PC-3 (cell line): ENCODE data around the gene NUTF2. TPM values are rescaled to one million over a fixed set of nuclear protein-coding genes. Genes with fewer than 3 reads are reported as not detected.

Experiments used
- ATAC-seq: fragments of 200-7000 bp; cut with Tn5 transposase; 2 replicates; pipeline ENCODE4 v1.9.1; 2020; ENCODE audit warnings: mild to moderate bottlenecking, moderate library complexity
- BruUV-seq: library from RNA; stranded (reverse); fragments of 400-500 nt; replicated peaks from 2 replicates; lab custom pipeline; 2021; lab: Mats Ljungman, UMichigan
- CTCF ChIA-PET: fragments of 300-600 bp; sonication (Branson Sonifier 250); formaldehyde crosslinking; loops from one replicate; lab custom pipeline; 2022; ENCODE audit warnings: antibody characterized with exemption; lab: Charles Lee
- POLR2A ChIA-PET: fragments of 300-600 bp; sonication (Branson Sonifier 250); formaldehyde crosslinking; loops from one replicate; lab custom pipeline; 2022; ENCODE audit warnings: antibody characterized with exemption; ENCODE audit not compliant: unreplicated experiment; lab: Charles Lee
- DNase-seq: peaks from one replicate; pipeline ENCODE4 v3.0.0-alpha.2; 2015
- H2AFZ ChIP-seq: fragments of 300-600 bp; sonication (generic); 2 replicates; pipeline ENCODE4 v1.6.0; 2016; ENCODE audit warnings: antibody characterized with exemption, low read length
- H3F3A ChIP-seq: fragments of 300-600 bp; sonication (generic); one replicate; pipeline ENCODE4 v1.6.0; 2017; ENCODE audit warnings: antibody characterized with exemption, low read length, control low read depth, mild to moderate bottlenecking; ENCODE audit not compliant: unreplicated experiment
- H3K27ac ChIP-seq: fragments of 300-600 bp; sonication (generic); 2 replicates; pipeline ENCODE4 v1.5.1; 2016; ENCODE audit warnings: mild to moderate bottlenecking, low read length
- H3K27me3 ChIP-seq: fragments of 300-600 bp; sonication (generic); 2 replicates; pipeline ENCODE4 v1.6.1; 2016; ENCODE audit warnings: low read length, mixed read lengths
- H3K36me3 ChIP-seq: fragments of 300-600 bp; sonication (generic); 2 replicates; pipeline ENCODE4 v1.6.1; 2016; ENCODE audit warnings: low read depth, mixed run types, low read length, mixed read lengths
- H3K4me1 ChIP-seq: fragments of 300-600 bp; sonication (generic); 2 replicates; pipeline ENCODE4 v1.5.1; 2016; ENCODE audit warnings: low read length; ENCODE audit not compliant: insufficient read depth
- H3K4me2 ChIP-seq: fragments of 300-600 bp; sonication (generic); 2 replicates; pipeline ENCODE4 v1.6.0; 2016; ENCODE audit warnings: low read length
- H3K4me3 ChIP-seq: fragments of 300-600 bp; sonication (generic); 2 replicates; pipeline ENCODE4 v1.5.1; 2016; ENCODE audit warnings: mild to moderate bottlenecking, low read length, mixed read lengths
- H3K79me2 ChIP-seq: fragments of 300-600 bp; sonication (generic); 2 replicates; pipeline ENCODE4 v1.6.1; 2017; ENCODE audit warnings: low read length, mixed read lengths
- H3K9ac ChIP-seq: fragments of 300-600 bp; sonication (generic); 2 replicates; pipeline ENCODE4 v1.6.0; 2016; ENCODE audit warnings: mild to moderate bottlenecking, low read length
- H3K9me2 ChIP-seq: fragments of 300-600 bp; sonication (generic); replicated peaks from 2 replicates; pipeline ENCODE4 v1.6.1; 2016; ENCODE audit warnings: mixed run types, low read length, mixed read lengths
- H3K9me3 ChIP-seq: fragments of 300-600 bp; sonication (generic); 2 replicates; pipeline ENCODE4 v1.6.1; 2016; ENCODE audit warnings: low read length, mixed read lengths
- H4K20me1 ChIP-seq: fragments of 300-600 bp; sonication (generic); 2 replicates; pipeline ENCODE4 v1.6.1; 2016; ENCODE audit warnings: low read length, mixed read lengths
- EZH2 ChIP-seq: fragments of 300-600 bp; sonication (generic); IDR thresholded peaks from one replicate; pipeline ENCODE4 v1.6.1; 2017; ENCODE audit warnings: antibody characterized with exemption, mild to moderate bottlenecking, low read length; ENCODE audit not compliant: unreplicated experiment
- EZH2phosphoT487 ChIP-seq: fragments of 300-600 bp; sonication (generic); IDR thresholded peaks from 2 replicates; pipeline ENCODE4 v1.6.1; 2018; ENCODE audit warnings: mild to moderate bottlenecking, antibody characterized with exemption, low read length, borderline replicate concordance
- intact Hi-C: fragments of 100-400 bp; cut with micrococcal nuclease; formaldehyde crosslinking; loops from 2 replicates; pipeline ENCODE4 v1.9.0; 2023
- total RNA-seq: library from RNA; depleted of rRNA; stranded (reverse); fragments of >200 nt; gene quantifications from 2 replicates; pipeline ENCODE4 v1.2.3, GENCODE V29; 2014
- TF ChIP-seq, protein P1 (sequence below): fragments of 300-600 bp; sonication (generic); conservative IDR thresholded peaks from 2 replicates; pipeline ENCODE4 v1.5.1; 2017; ENCODE audit warnings: antibody characterized with exemption, low read depth, mild to moderate bottlenecking, low read length

NUTF2 gene
- total RNA-seq, 1 experiment from 2014 or later = 167 TPM

DNA sequence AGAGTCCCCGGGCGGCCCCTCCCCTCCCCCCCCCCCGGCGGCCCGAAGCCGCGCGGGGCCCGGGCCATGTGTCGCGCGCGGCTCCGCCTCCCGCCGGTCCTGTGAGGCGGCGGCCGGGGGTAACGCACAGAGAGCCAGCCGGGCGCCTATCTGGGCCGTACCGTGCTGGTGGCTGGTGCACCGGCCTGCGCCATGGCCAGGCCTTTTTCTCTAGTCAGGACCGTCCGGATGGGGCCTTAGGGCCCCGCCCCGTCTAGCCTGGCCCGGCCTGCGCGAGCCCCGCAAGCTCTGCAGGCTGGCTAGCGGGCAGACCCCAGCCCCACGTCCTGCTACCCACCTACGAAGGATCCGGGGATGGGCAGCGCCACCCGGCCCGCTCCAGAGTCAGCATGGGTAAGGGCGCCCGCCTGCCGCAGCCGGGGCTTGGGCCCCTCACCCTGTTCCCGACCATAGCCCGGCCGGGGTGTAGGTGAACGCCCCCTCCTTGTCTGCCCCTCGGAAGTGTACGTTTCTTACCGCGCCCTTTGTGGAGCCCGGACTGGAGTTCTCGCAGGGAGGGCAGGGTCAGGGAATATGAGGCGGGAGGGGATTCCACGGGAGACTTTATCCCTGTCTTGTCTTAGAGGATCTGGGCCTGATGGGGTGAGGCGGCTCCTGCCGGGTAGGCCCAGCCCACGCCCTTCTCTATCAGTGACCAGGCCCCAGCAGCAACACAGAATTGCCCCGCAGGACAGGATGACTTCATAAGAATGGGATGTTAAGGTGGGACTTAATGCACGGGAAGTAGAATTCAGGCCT, 530 bp downstream of the NUTF2 start, which contains the start of gene CENPT:
Gene CENPT (minus strand): TSS at position 630 of the 798 bp plus-strand sequence. CDS start 13,834 bp downstream, outside the sequence.
- H3K36me3 ChIP-seq = no peaks in the 10 kb centered on the region
- H3K9me3 ChIP-seq = no peaks in the 10 kb centered on the region
- no peaks in the 10 kb centered on the region for H3K9me2 ChIP-seq
- BruUV-seq = no TSS peak
- peak within 1 kb of the TSS; percentile 73 for H2AFZ ChIP-seq
- H3K4me1 ChIP-seq = peaks cover 33% of the 10 kb centered on the region
- ChIA-PET CTCF (no interaction called here), POLR2A (no interaction called here)
- peaks cover 14% of the 10 kb centered on the region; the same call in 1 of the 2 replicates for H4K20me1 ChIP-seq
- no peaks in the 10 kb centered on the region for H3K27me3 ChIP-seq
- TF ChIP-seq, protein P1, sequence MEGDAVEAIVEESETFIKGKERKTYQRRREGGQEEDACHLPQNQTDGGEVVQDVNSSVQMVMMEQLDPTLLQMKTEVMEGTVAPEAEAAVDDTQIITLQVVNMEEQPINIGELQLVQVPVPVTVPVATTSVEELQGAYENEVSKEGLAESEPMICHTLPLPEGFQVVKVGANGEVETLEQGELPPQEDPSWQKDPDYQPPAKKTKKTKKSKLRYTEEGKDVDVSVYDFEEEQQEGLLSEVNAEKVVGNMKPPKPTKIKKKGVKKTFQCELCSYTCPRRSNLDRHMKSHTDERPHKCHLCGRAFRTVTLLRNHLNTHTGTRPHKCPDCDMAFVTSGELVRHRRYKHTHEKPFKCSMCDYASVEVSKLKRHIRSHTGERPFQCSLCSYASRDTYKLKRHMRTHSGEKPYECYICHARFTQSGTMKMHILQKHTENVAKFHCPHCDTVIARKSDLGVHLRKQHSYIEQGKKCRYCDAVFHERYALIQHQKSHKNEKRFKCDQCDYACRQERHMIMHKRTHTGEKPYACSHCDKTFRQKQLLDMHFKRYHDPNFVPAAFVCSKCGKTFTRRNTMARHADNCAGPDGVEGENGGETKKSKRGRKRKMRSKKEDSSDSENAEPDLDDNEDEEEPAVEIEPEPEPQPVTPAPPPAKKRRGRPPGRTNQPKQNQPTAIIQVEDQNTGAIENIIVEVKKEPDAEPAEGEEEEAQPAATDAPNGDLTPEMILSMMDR = no peak
- TF ChIP-seq EZH2 (no peak), EZH2phosphoT487 (no peak)
- H3K4me2 ChIP-seq = peak within 1 kb of the TSS; percentile 90
- H3K4me3 ChIP-seq = peak within 1 kb of the TSS; percentile 98
- peak within 1 kb of the TSS; percentile 100 for H3K9ac ChIP-seq
- peak within 1 kb of the TSS; percentile 81 for H3K27ac ChIP-seq
- ATAC-seq (peak; percentile 47), DNase-seq (peak; percentile 64)
- peaks cover 91% of the 10 kb centered on the region for H3K79me2 ChIP-seq
- intact Hi-C loops = loop anchor here (2.0 kb wide), 1 partner anchor 14 kb away; no protein-coding TSS in a partner anchor
- no peaks in the 10 kb centered on the region for H3F3A ChIP-seq

DNA sequence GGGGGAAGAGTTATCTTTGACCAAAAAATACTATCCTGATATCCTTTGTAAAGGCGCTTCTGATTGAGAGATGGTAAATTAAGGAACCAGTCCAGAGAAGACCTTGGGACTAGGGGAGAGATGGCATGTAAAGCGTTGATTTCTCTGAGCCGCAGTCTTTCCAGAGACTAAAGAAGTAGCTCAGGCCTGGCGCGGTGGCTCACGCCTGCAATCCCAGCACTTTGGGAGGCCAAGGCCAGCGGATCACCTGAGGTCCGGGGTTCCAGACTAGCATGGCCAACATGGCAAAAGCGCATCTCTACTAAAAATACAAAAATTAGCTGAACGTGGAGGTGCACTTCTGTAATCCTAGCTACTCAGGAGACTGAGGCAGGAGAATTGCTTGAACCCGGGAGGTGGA, 1.4 kb downstream of the NUTF2 start:
- H3F3A ChIP-seq = no peaks in the 10 kb centered on the region
- peak overlapping the region; percentile 98 for H3K4me3 ChIP-seq
- H3K9ac ChIP-seq = peak overlapping the region; percentile 100
- peaks cover 33% of the 10 kb centered on the region for H3K4me1 ChIP-seq
- POLR2A ChIA-PET = no interaction called here
- no peaks in the 10 kb centered on the region for H3K9me2 ChIP-seq
- H3K27ac ChIP-seq = peak overlapping the region; percentile 81
- H2AFZ ChIP-seq = no peak overlapping the region
- peak overlapping the region; percentile 90 for H3K4me2 ChIP-seq
- no peaks in the 10 kb centered on the region for H3K27me3 ChIP-seq
- peaks cover 91% of the 10 kb centered on the region for H3K79me2 ChIP-seq
- intact Hi-C loops = no loop called here
- no peak for TF ChIP-seq EZH2
- TF ChIP-seq, protein P1 = no peak
- TF ChIP-seq EZH2phosphoT487 = no peak
- no peak for ATAC-seq
- BruUV-seq = no TSS peak
- H3K36me3 ChIP-seq = no peaks in the 10 kb centered on the region
- DNase-seq = no peak
- H3K9me3 ChIP-seq = no peaks in the 10 kb centered on the region
- CTCF ChIA-PET = no interaction called here
- H4K20me1 ChIP-seq = peaks cover 14% of the 10 kb centered on the region; the same call in 1 of the 2 replicates

DNA sequence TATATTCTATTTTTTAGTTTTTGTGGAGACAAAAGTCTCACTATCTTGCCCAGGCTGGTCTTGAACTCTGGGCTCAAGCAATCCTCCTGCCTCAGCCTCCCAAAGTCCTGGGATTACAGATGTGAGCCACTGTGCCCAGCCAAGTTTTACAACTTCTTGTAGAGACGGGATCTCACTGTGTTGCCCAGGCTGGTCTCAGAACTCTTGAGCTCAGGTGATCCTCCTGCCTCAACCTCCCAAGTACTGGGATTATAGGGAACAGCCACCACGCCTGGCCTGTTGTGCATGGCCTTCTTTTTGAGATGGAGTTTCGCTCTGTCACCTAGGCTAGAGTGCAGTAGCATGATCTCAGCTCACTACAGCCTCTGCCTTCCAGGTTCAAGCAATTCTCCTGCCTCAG, 6.9 kb downstream of the NUTF2 start:
- no peak overlapping the region for H3K9ac ChIP-seq
- H3K27me3 ChIP-seq = no peaks in the 10 kb centered on the region
- no TSS peak for BruUV-seq
- no peaks in the 10 kb centered on the region for H3K9me3 ChIP-seq
- H3F3A ChIP-seq = no peaks in the 10 kb centered on the region
- no peaks in the 10 kb centered on the region for H3K9me2 ChIP-seq
- H3K4me3 ChIP-seq = no peak overlapping the region
- peaks cover 22% of the 10 kb centered on the region for H3K4me1 ChIP-seq
- H3K4me2 ChIP-seq = no peak overlapping the region
- H4K20me1 ChIP-seq = no peaks in the 10 kb centered on the region
- no peak overlapping the region for H3K27ac ChIP-seq
- intact Hi-C loops = no loop called here
- H3K36me3 ChIP-seq = no peaks in the 10 kb centered on the region
- DNase-seq (no peak), ATAC-seq (no peak)
- CTCF ChIA-PET = no interaction called here
- H3K79me2 ChIP-seq = peaks cover 95% of the 10 kb centered on the region
- POLR2A ChIA-PET = no interaction called here
- no peak overlapping the region for H2AFZ ChIP-seq
- no peak for TF ChIP-seq EZH2
- TF ChIP-seq, protein P1 = no peak
- no peak for TF ChIP-seq EZH2phosphoT487
